Subcutaneous adipose tissue (tissue), 4 donors: ENCODE data around the gene PSAP. TPM values are rescaled to one million over a fixed set of nuclear protein-coding genes. Genes with fewer than 3 reads are reported as not detected.

Experiments used
- total RNA-seq, 4 donors: library from RNA; depleted of rRNA; stranded (reverse); fragments of >200 nt; gene quantifications; one replicate each; pipeline ENCODE4 v1.1.0, GENCODE V29; 2016
- TF ChIP-seq, protein P1 (sequence below): fragments of 450-650 bp; IDR thresholded peaks from one replicate; pipeline ENCODE4 v1.5.1; 2016; ENCODE audit warnings: low read depth, mild to moderate bottlenecking, control low read depth, antibody characterized with exemption, moderate library complexity

PSAP gene
- total RNA-seq, 4 donors from 2014 or later, result 851 to 2,903 (median 1,278) TPM

DNA sequence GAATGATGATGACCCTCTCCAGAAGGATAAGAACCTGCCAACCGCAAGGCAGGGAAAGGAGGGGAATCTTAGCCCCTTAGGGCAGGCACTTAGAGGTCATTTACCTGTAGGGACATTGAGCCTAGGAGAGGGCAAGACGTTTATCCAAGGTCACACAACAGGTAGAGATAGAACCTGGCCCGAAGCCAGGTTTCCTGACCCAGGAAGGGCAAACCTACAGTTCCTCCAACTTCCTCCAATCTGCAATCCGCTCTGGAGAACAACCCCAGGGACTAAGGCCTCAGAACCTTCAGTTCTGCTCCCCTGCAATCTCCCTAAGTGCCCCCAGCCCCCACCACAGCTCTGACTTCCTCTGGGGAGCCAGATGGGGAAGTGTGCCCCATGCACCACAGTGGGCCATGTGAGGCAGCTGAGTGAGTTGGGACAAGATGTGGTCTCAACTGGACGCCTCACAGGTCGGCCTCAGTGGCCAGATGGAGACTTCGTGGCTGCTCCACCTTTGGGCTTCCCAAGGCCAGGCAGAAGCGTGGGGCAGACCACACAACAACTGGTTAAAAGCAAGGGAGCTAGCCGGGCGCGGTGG lies 1.4 kb upstream of the PSAP start:
- TF ChIP-seq, protein P1, sequence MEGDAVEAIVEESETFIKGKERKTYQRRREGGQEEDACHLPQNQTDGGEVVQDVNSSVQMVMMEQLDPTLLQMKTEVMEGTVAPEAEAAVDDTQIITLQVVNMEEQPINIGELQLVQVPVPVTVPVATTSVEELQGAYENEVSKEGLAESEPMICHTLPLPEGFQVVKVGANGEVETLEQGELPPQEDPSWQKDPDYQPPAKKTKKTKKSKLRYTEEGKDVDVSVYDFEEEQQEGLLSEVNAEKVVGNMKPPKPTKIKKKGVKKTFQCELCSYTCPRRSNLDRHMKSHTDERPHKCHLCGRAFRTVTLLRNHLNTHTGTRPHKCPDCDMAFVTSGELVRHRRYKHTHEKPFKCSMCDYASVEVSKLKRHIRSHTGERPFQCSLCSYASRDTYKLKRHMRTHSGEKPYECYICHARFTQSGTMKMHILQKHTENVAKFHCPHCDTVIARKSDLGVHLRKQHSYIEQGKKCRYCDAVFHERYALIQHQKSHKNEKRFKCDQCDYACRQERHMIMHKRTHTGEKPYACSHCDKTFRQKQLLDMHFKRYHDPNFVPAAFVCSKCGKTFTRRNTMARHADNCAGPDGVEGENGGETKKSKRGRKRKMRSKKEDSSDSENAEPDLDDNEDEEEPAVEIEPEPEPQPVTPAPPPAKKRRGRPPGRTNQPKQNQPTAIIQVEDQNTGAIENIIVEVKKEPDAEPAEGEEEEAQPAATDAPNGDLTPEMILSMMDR, result no peak

DNA sequence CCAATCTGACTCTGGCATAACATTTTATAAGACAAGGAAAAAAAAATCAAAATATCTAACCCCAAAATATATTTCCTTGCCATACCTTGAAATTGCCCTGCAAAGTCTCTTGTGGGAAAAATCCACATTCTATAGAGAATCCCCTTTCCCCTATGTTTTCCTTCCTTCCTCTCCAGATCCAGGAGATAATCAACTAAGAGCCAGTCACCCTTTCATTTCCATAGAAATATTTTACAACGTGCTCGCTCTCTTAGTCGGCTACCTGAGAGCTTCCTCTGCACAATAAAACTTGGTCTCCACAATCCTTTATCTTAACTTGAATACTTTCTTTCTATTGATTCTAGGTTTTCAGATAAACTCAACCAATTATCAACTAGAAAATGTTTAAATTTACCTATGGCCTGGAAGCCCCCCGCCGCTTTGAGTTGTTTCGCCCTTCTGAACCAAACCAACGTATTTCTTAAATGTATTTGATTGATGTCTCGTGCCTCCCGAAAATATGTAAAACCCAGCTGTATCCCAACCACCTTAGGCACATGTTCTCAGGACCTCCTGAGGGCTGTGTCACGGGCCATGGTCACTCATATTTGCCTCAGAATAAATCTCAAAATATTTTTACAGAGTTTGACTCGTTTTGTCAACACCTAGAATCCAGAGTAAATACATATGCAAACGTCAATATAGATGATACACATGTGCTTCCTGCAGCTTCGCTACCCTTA lies 869 bp downstream of the PSAP start:
- TF ChIP-seq, protein P1, result no peak

DNA sequence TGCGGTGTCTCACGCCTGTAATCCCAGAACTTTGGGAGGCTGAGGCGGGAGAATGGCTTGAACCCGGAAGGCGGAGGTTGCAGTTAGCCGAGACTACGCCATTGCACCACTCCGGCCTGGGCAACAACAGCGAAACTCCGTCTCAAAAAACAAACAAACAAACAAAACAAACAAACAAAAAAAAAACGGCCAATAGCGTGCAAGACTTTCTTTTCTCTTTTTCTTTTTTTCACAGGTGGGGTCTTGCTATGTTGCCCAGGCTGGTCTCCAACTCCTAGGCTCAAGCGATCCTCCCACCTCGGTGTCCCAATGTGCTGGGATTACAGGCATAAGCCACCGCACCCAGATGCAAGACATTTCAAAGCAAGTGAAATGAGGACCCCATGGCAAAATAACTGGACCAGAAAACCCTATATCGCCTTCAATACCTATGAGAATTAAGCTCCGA lies 1.6 kb downstream of the PSAP start:
- TF ChIP-seq, protein P1, result no peak

DNA sequence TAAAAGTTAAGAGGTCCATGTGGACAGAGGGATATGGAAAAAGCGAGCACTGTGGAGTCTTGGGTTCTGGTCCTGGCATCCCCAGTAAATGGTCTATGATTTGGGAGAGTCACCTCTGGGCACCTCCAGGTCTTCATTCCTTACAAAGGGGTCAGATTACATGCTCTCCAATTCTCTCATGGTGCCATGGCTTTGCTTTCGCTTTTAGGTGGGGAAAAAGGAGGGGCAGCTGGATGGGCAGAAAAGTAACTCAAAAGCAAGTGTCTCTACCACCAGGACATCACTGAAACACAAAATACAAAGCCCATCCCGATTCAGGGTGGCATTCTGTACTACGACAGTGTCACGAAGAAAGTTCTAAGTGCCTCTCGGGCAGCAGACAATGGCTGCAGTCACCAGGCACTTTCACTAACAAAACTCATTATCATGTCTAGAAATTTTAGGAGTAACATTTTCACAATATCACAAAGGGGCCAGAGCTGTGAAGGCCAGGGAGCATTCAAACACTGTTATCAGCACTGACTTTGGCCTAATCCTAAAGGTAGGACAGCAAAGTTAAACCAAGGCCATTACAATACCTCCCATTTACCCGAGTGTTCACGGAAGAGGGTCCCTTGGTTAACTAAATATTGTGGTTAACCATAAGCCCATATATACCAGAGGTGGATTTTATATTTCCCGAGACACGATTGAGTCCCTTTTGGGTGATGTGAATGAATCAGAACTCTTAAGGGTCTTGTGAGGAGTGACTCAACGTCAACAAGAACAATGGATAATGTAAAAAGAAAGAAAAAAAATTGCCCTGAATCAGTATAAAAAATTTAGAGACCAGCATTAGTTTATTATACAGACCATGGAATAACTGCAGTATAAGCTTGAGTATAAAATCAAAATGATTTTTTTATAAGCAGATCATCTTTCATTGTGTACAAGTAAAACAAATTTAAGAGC lies 2.5 kb downstream of the PSAP start:
- TF ChIP-seq, protein P1, result no peak

DNA sequence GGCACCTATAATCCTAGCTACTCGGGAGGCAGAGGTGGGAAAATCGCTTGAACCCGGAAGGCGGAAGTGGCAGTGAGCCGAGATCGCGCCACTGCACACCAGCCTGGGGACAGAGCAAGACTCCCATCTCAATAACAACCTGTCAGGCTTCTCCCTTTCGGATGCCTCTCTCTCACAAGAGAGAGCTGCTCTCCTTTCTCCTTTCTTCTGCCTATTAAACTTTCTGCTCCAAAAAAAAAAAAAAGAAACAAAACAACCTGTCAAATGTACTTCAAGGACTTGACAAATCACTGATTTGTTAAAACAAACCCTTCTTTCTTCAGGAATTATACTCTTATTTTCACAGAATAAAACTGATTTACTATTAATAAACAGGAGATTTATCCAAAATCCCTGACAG lies 3.6 kb downstream of the PSAP start:
- TF ChIP-seq, protein P1, result no peak

DNA sequence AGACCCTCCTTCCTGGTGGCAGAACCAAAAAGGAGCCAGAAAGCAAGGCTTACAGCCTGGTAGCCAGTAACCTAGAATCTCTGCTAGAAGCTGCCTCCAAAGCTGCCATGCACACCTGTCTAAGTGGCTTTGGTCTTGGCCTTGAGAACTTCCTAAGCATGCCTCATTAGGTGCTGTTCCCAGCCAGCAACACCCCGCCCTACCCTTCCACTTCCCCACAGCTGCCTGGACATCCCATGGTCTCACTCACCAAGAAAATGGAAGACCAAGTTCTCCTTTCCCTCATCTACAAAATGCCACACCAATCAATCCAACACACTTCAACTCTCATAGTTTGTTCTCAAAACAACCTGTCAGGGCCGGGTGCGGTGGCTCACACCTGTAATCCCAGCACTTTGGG lies 4.2 kb downstream of the PSAP start:
- TF ChIP-seq, protein P1, result no peak
